IMR-90 (cell line): ENCODE measurements around the gene C14orf180. TPM values are rescaled to one million over a fixed set of nuclear protein-coding genes. Genes with fewer than 3 reads are reported as not detected.
A peak's percentile ranks its signal among the peaks of the same experiment; 100 is the strongest.

Source experiments
- ATAC-seq: fragments of 200-7000 bp; cut with Tn5 transposase; 2 replicates; pipeline ENCODE4 v1.9.1; 2020; ENCODE audit warnings: low read depth, mild to moderate bottlenecking, moderate library complexity
- BruUV-seq: library from RNA; stranded (reverse); fragments of 400-500 nt; replicated peaks from 2 replicates; lab custom pipeline; 2021; lab: Mats Ljungman, UMichigan
- CTCF ChIA-PET: fragments of 300-600 bp; formaldehyde crosslinking; extraction: SDS; loops from one replicate; lab custom pipeline; 2021; ENCODE audit warnings: antibody characterized with exemption; lab: Yijun Ruan, JAX
- POLR2A ChIA-PET: fragments of 300-600 bp; sonication (Branson Sonifier 250); formaldehyde crosslinking; loops from one replicate; lab custom pipeline; 2022; ENCODE audit warnings: antibody characterized with exemption; ENCODE audit not compliant: unreplicated experiment; lab: Charles Lee
- DNase-seq: peaks from one replicate; pipeline ENCODE4 v3.0.0; 2013
- H2AFZ ChIP-seq: replicated peaks from 2 replicates; pipeline ENCODE3; 2013; ENCODE audit warnings: low read length, mild to moderate bottlenecking; ENCODE audit not compliant: poor library complexity
- H2AK5ac ChIP-seq: 2 replicates; pipeline ENCODE4 v1.6.1; 2013; ENCODE audit warnings: low read depth, low read length, inconsistent platforms
- H2AK9ac ChIP-seq: replicated peaks from 2 replicates; pipeline ENCODE3; 2013; ENCODE audit warnings: mild to moderate bottlenecking, low read depth, low read length, moderate library complexity; ENCODE audit not compliant: poor library complexity
- H2BK120ac ChIP-seq: 2 replicates; pipeline ENCODE4 v1.6.1; 2013; ENCODE audit warnings: low read depth, low read length, inconsistent platforms
- H2BK15ac ChIP-seq: 3 replicates; pipeline ENCODE4 v1.6.1; 2013; ENCODE audit warnings: low read depth, low read length, inconsistent platforms
- H2BK20ac ChIP-seq: 2 replicates; pipeline ENCODE4 v1.6.1; 2013; ENCODE audit warnings: low read depth, mild to moderate bottlenecking, inconsistent platforms, low read length, moderate library complexity
- H2BK5ac ChIP-seq: 2 replicates; pipeline ENCODE4 v1.6.1; 2013; ENCODE audit warnings: mild to moderate bottlenecking, low read depth, low read length, inconsistent platforms; ENCODE audit not compliant: poor library complexity, severe bottlenecking
- H3K14ac ChIP-seq: replicated peaks from 2 replicates; pipeline ENCODE4 v1.6.1; 2013; ENCODE audit warnings: low read depth, low read length, inconsistent platforms
- H3K18ac ChIP-seq: 2 replicates; pipeline ENCODE4 v1.6.1; 2013; ENCODE audit warnings: low read depth, low read length, control low read depth
- H3K23ac ChIP-seq: 2 replicates; pipeline ENCODE4 v1.6.1; 2013; ENCODE audit warnings: low read depth, low read length, inconsistent platforms
- H3K27ac ChIP-seq: 2 replicates; pipeline ENCODE4 v1.5.1; 2013; ENCODE audit warnings: mild to moderate bottlenecking, control low read depth, low read length; ENCODE audit not compliant: insufficient read depth
- H3K27me3 ChIP-seq: 2 replicates; pipeline ENCODE4 v1.6.1; 2013; ENCODE audit warnings: low read length; ENCODE audit not compliant: control insufficient read depth, insufficient read depth
- H3K36me3 ChIP-seq: 2 replicates; pipeline ENCODE4 v1.6.1; 2013; ENCODE audit warnings: low read length, mixed read lengths; ENCODE audit not compliant: control insufficient read depth, insufficient read depth
- H3K4ac ChIP-seq: 2 replicates; pipeline ENCODE4 v1.6.1; 2013; ENCODE audit warnings: low read depth, low read length, inconsistent platforms
- H3K4me1 ChIP-seq: 2 replicates; pipeline ENCODE4 v1.6.1; 2013; ENCODE audit warnings: low read length, mixed read lengths; ENCODE audit not compliant: control insufficient read depth, insufficient read depth
- H3K4me2 ChIP-seq: 2 replicates; pipeline ENCODE4 v1.6.1; 2013; ENCODE audit warnings: low read depth, mild to moderate bottlenecking, control low read depth, low read length, moderate library complexity
- H3K4me3 ChIP-seq: 2 replicates; pipeline ENCODE4 v1.5.1; 2013; ENCODE audit warnings: low read depth, mild to moderate bottlenecking, control low read depth, low read length, moderate library complexity; ENCODE audit not compliant: insufficient read depth
- H3K56ac ChIP-seq: 2 replicates; pipeline ENCODE4 v1.6.1; 2013; ENCODE audit warnings: low read length, inconsistent platforms; ENCODE audit not compliant: insufficient read depth; ENCODE audit errors: extremely low read depth
- H3K79me1 ChIP-seq, 2 experiments: 2 replicates each; pipeline ENCODE4 v1.6.1; 2013; ENCODE audit warnings: low read length in 2 of 2, inconsistent platforms in 1 of 2, low read depth in 1 of 2
- H3K9ac ChIP-seq: 2 replicates; pipeline ENCODE4 v1.6.1; 2013; ENCODE audit warnings: low read depth, low read length, control low read depth
- H3K9me1 ChIP-seq: 2 replicates; pipeline ENCODE4 v1.6.1; 2013; ENCODE audit warnings: low read length, inconsistent platforms; ENCODE audit not compliant: insufficient read depth
- H3K9me3 ChIP-seq: 2 replicates; pipeline ENCODE4 v1.6.1; 2013; ENCODE audit warnings: low read length; ENCODE audit not compliant: control insufficient read depth, insufficient read depth
- H4K20me1 ChIP-seq: 2 replicates; pipeline ENCODE4 v1.6.1; 2013; ENCODE audit warnings: low read length, inconsistent platforms; ENCODE audit not compliant: insufficient read depth
- H4K5ac ChIP-seq: 2 replicates; pipeline ENCODE4 v1.6.1; 2013; ENCODE audit warnings: mild to moderate bottlenecking, low read depth, low read length, control low read depth
- H4K8ac ChIP-seq, 2 experiments: 2 replicates each; pipeline ENCODE4 v1.6.1; 2013; ENCODE audit warnings: low read depth in 2 of 2, low read length in 2 of 2, control low read depth in 1 of 2, inconsistent platforms in 1 of 2
- H4K91ac ChIP-seq: 2 replicates; pipeline ENCODE4 v1.6.1; 2013; ENCODE audit warnings: low read depth, low read length, inconsistent platforms; ENCODE audit not compliant: insufficient read depth
- CEBPB ChIP-seq: IDR thresholded peaks from 2 replicates; pipeline ENCODE4 v1.6.1; 2012; ENCODE audit warnings: low read depth, low read length, improper control_type of control experiment
- CHD1 ChIP-seq: IDR thresholded peaks from 2 replicates; pipeline ENCODE4 v1.6.1; 2012; ENCODE audit warnings: low read depth, low read length, improper control_type of control experiment
- MAFK ChIP-seq: IDR thresholded peaks from 2 replicates; pipeline ENCODE4 v1.6.1; 2012; ENCODE audit warnings: low read depth, low read length, improper control_type of control experiment
- MXI1 ChIP-seq: IDR thresholded peaks from 2 replicates; pipeline ENCODE4 v1.6.1; 2012; ENCODE audit warnings: low read depth, mild to moderate bottlenecking, low read length, moderate library complexity, borderline replicate concordance
- NFE2L2 ChIP-seq: fragments of 150-350 bp; IDR thresholded peaks from 2 replicates; pipeline ENCODE4 v1.6.1; 2016; ENCODE audit warnings: low read depth, mild to moderate bottlenecking, low read length
- POLR2A ChIP-seq: IDR thresholded peaks from 2 replicates; pipeline ENCODE4 v1.6.1; 2012; ENCODE audit warnings: mild to moderate bottlenecking, low read depth, low read length
- RAD21 ChIP-seq: IDR thresholded peaks from 2 replicates; pipeline ENCODE4 v1.6.1; 2012; ENCODE audit warnings: low read length, improper control_type of control experiment
- RCOR1 ChIP-seq: IDR thresholded peaks from 2 replicates; pipeline ENCODE4 v1.6.1; 2012; ENCODE audit warnings: mild to moderate bottlenecking, low read length, improper control_type of control experiment; ENCODE audit not compliant: insufficient replicate concordance
- SMC3 ChIP-seq: fragments of 150-350 bp; IDR thresholded peaks from 2 replicates; pipeline ENCODE4 v1.6.1; 2016; ENCODE audit warnings: low read depth, mild to moderate bottlenecking, antibody characterized with exemption, low read length, moderate library complexity
- WGBS, 2 experiments: methylation state at CpG; one replicate each; pipeline versions ENCODE4 v1.1.5 to v1.1.7; 2013; ENCODE audit warnings: missing lambda C conversion rate in 2 of 2; ENCODE audit not compliant: insufficient read length in 1 of 2; ENCODE audit errors: extremely low coverage in 2 of 2; 5-methylcytosine and 5-hydroxymethylcytosine counted together
- dilution Hi-C: fragments of 300-500 bp; cut with HindIII; formaldehyde crosslinking; loops from one replicate; pipeline ENCODE4 v1.14.3; 2018; ENCODE audit warnings: low sequenced_read_pairs; ENCODE audit not compliant: unreplicated experiment
- in situ Hi-C: fragments of 300-500 bp; cut with MboI; formaldehyde crosslinking; loops from 3 replicates; pipeline ENCODE4 v1.14.3; 2019; ENCODE audit warnings: low sequenced_read_pairs, inconsistent platforms, mixed read lengths
- intact Hi-C: fragments of 100-400 bp; cut with micrococcal nuclease; formaldehyde crosslinking; loops from 2 replicates; pipeline ENCODE4 v1.10.0; 2022
- polyA plus RNA-seq, 3 experiments: library from polyadenylated mRNA; depleted of rRNA; stranded (reverse); fragments of >200 nt; gene quantifications; 2 replicates each; pipeline ENCODE4 v1.2.3, GENCODE V29; 2012; ENCODE audit warnings: low replicate concordance in 1 of 3
- total RNA-seq: library from RNA; depleted of rRNA; stranded (reverse); fragments of >200 nt; gene quantifications from 2 replicates; pipeline ENCODE4 v1.2.3, GENCODE V29; 2012
- TF ChIP-seq, protein P1 (sequence below): conservative IDR thresholded peaks from 2 replicates; pipeline ENCODE4 v1.5.1; 2012; ENCODE audit warnings: mild to moderate bottlenecking, low read depth, low read length, improper control_type of control experiment

C14orf180 gene
- total and polyA plus RNA-seq, 2 of the 4 experiments (the other 2 are of a cell fraction), result not detected

DNA sequence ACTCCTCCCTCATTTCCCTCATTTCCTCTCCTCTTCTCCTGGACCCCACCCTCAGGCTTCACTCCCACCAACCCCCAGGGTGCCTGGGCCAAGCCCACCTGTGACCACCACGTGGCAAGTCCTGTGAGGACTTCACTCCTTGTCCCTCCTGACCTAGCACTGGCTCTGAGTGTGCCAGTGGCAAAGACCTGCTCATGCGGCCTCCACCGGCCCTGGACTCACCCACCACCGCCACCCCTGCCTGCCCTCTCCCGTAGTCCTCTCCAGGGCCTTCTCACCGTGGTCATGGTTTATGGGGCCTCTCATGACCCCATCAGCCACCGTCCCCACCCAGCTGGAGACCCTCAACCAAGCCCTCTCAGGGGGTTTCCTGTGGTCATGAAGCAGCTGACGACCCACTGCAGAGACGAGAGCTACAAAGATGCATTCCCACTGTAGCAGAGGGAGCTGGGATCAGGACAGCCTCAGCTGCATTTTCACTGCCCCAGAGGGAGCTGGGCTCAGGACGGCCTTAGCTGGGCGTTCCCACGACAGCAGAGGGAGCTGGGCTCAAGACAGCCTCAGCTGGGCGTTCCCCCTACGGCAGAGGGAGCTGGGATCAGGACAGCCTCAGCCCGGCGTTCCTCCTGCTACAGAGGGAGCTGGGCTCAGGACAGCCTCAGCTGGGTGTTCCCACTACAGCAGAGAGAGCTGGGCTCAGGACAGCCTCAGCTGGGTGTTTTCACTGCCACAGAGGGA lies 3.2 kb upstream of the C14orf180 start:
- H3K4me2 ChIP-seq, result no peak overlapping the region
- H2BK5ac ChIP-seq, result no peak overlapping the region
- ChIA-PET POLR2A (no interaction called here), CTCF (no interaction called here)
- H3K9me1 ChIP-seq, result no peaks in the 10 kb centered on the region
- H3K56ac ChIP-seq, result no peak overlapping the region
- no peak overlapping the region for H3K4ac ChIP-seq
- no peak overlapping the region for H3K18ac ChIP-seq
- no peak overlapping the region for H3K4me3 ChIP-seq
- no TSS peak for BruUV-seq
- in situ Hi-C loops (no loop called here), dilution Hi-C loops (no loop called here), intact Hi-C loops (no loop called here)
- 38% methylated on average over 12 of the region's 16 CpGs; no CpG with 5 or more reads in 1 of the 2 experiments for WGBS, 2 experiments
- H4K5ac ChIP-seq, result no peak overlapping the region
- ATAC-seq (peak; percentile 54; the same call in 1 of the 2 replicates), DNase-seq (no peak)
- H2BK120ac ChIP-seq, result no peak overlapping the region
- no peak overlapping the region for H2AK9ac ChIP-seq
- H3K23ac ChIP-seq, result no peak overlapping the region
- H2AFZ ChIP-seq, result peak overlapping the region; percentile 51
- H3K27ac ChIP-seq, result no peak overlapping the region
- H3K79me1 ChIP-seq, result no peaks in the 10 kb centered on the region
- TF ChIP-seq RCOR1 (no peak), NFE2L2 (no peak), RAD21 (no peak), CHD1 (no peak), POLR2A (no peak), MXI1 (no peak), SMC3 (no peak), CEBPB (no peak), MAFK (no peak)
- TF ChIP-seq, protein P1, sequence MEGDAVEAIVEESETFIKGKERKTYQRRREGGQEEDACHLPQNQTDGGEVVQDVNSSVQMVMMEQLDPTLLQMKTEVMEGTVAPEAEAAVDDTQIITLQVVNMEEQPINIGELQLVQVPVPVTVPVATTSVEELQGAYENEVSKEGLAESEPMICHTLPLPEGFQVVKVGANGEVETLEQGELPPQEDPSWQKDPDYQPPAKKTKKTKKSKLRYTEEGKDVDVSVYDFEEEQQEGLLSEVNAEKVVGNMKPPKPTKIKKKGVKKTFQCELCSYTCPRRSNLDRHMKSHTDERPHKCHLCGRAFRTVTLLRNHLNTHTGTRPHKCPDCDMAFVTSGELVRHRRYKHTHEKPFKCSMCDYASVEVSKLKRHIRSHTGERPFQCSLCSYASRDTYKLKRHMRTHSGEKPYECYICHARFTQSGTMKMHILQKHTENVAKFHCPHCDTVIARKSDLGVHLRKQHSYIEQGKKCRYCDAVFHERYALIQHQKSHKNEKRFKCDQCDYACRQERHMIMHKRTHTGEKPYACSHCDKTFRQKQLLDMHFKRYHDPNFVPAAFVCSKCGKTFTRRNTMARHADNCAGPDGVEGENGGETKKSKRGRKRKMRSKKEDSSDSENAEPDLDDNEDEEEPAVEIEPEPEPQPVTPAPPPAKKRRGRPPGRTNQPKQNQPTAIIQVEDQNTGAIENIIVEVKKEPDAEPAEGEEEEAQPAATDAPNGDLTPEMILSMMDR, result no peak
- no peak overlapping the region for H3K14ac ChIP-seq
- no peak overlapping the region for H2AK5ac ChIP-seq
- H4K91ac ChIP-seq, result no peak overlapping the region
- no peaks in the 10 kb centered on the region for H3K4me1 ChIP-seq
- H2BK20ac ChIP-seq, result no peak overlapping the region
- H2BK15ac ChIP-seq, result no peak overlapping the region
- H3K27me3 ChIP-seq, result peaks cover 13% of the 10 kb centered on the region; the same call in 1 of the 2 replicates
- no peaks in the 10 kb centered on the region for H3K9me3 ChIP-seq
- no peaks in the 10 kb centered on the region for H3K36me3 ChIP-seq
- no peak overlapping the region for H3K9ac ChIP-seq
- H4K8ac ChIP-seq, result no peak overlapping the region
- H4K20me1 ChIP-seq, result no peaks in the 10 kb centered on the region
